HepG2 (cell line): ENCODE data around the gene ANKRD13D. TPM values are rescaled to one million over a fixed set of nuclear protein-coding genes. Genes with fewer than 3 reads are reported as not detected.
A peak's percentile ranks its signal among the peaks of the same experiment; 100 is the strongest.

ENCODE experiments used
- BRD4 ChIP-seq: sonication (generic); formaldehyde crosslinking; IDR thresholded peaks from 2 replicates; pipeline ENCODE4 v1.4.0; 2020; ENCODE audit warnings: missing genetic modification reagents
- FOXK1 ChIP-seq: sonication (generic); formaldehyde crosslinking; IDR thresholded peaks from 2 replicates; pipeline ENCODE4 v1.4.0; 2020; ENCODE audit warnings: low read depth, missing genetic modification reagents, borderline replicate concordance
- GATA4 ChIP-seq: sonication (generic); IDR thresholded peaks from 2 replicates; pipeline ENCODE4 v1.6.1; 2016; ENCODE audit warnings: antibody characterized with exemption, low read depth, borderline replicate concordance
- HMG20A ChIP-seq: IDR thresholded peaks from 2 replicates; pipeline ENCODE4 v1.6.1; 2016; ENCODE audit warnings: borderline replicate concordance
- HMGXB4 ChIP-seq, 2 experiments: sonication (generic) in 1 of 2; formaldehyde crosslinking in 1 of 2; IDR thresholded peaks; 2 replicates each; pipeline versions ENCODE4 v1.4.0 to v1.6.1; 2018 to 2020; ENCODE audit warnings: missing genetic modification reagents in 2 of 2, borderline replicate concordance in 1 of 2, low read depth in 1 of 2, mild to moderate bottlenecking in 1 of 2, missing biosample characterization in 1 of 2
- HNF4A ChIP-seq: sonication (generic); formaldehyde crosslinking; IDR thresholded peaks from 2 replicates; pipeline ENCODE4 v1.4.0; 2020; ENCODE audit warnings: missing genetic modification reagents
- HNRNPK ChIP-seq: fragments of 200-400 bp; formaldehyde crosslinking; IDR thresholded peaks from 2 replicates; pipeline ENCODE4 v1.6.1; 2018; ENCODE audit warnings: low read length, low read depth, moderate library complexity, mild to moderate bottlenecking; ENCODE audit not compliant: poor library complexity, severe bottlenecking
- ISX ChIP-seq: sonication (generic); formaldehyde crosslinking; conservative IDR thresholded peaks from 2 replicates; pipeline ENCODE4 v1.5.0; 2020; ENCODE audit warnings: missing genetic modification reagents
- KLF12 ChIP-seq: sonication (generic); formaldehyde crosslinking; IDR thresholded peaks from 2 replicates; pipeline ENCODE4 v1.4.0; 2020; ENCODE audit warnings: missing genetic modification reagents, borderline replicate concordance
- MYPOP ChIP-seq: sonication (generic); formaldehyde crosslinking; IDR thresholded peaks from 2 replicates; pipeline ENCODE4 v1.8.1; 2023; ENCODE audit warnings: mild to moderate bottlenecking, moderate library complexity, missing genetic modification reagents
- NCOA5 ChIP-seq: sonication (generic); formaldehyde crosslinking; IDR thresholded peaks from 2 replicates; pipeline ENCODE4 v1.4.0; 2020; ENCODE audit warnings: missing genetic modification reagents
- NCOR1 ChIP-seq: fragments of 200-600 bp; sonication (generic); IDR thresholded peaks from 2 replicates; pipeline ENCODE4 v1.7.0; 2017; ENCODE audit warnings: antibody characterized with exemption, low read length, borderline replicate concordance
- NFKB2 ChIP-seq: sonication (generic); formaldehyde crosslinking; IDR thresholded peaks from 2 replicates; pipeline ENCODE4 v1.4.0; 2020; ENCODE audit warnings: missing genetic modification reagents, borderline replicate concordance
- PRMT3 ChIP-seq: sonication (generic); formaldehyde crosslinking; IDR thresholded peaks from 2 replicates; pipeline ENCODE4 v1.8.1; 2022; ENCODE audit warnings: low read depth, mild to moderate bottlenecking, moderate library complexity, missing genetic modification reagents, borderline replicate concordance
- SAP130 ChIP-seq: IDR thresholded peaks from 2 replicates; pipeline ENCODE4 v1.6.1; 2016; ENCODE audit warnings: low read depth
- SP5 ChIP-seq: IDR thresholded peaks from 2 replicates; pipeline ENCODE4 v1.6.1; 2016; ENCODE audit warnings: low read depth, borderline replicate concordance
- TAF15 ChIP-seq: fragments of 200-400 bp; formaldehyde crosslinking; IDR thresholded peaks from one replicate; pipeline ENCODE4 v1.6.1; 2018; ENCODE audit warnings: mild to moderate bottlenecking, low read depth, low read length; ENCODE audit not compliant: poor library complexity, severe bottlenecking
- ZNF430 ChIP-seq: sonication (generic); formaldehyde crosslinking; IDR thresholded peaks from 2 replicates; pipeline ENCODE4 v1.9.0; 2021; ENCODE audit warnings: mild to moderate bottlenecking, missing genetic modification reagents
- ZNF570 ChIP-seq: sonication (generic); formaldehyde crosslinking; IDR thresholded peaks from 2 replicates; pipeline ENCODE4 v1.4.0; 2020; ENCODE audit warnings: mild to moderate bottlenecking, missing genetic modification reagents, borderline replicate concordance
- ZNF614 ChIP-seq: IDR thresholded peaks from 2 replicates; pipeline ENCODE4 v1.6.1; 2018; ENCODE audit warnings: missing biosample characterization, missing genetic modification reagents, inconsistent platforms, borderline replicate concordance
- ZNF615 ChIP-seq: sonication (generic); formaldehyde crosslinking; IDR thresholded peaks from 2 replicates; pipeline ENCODE4 v1.5.0; 2020; ENCODE audit warnings: mild to moderate bottlenecking, missing genetic modification reagents, borderline replicate concordance
- ZNF737 ChIP-seq: sonication (generic); formaldehyde crosslinking; IDR thresholded peaks from 2 replicates; pipeline ENCODE4 v1.5.0; 2020; ENCODE audit warnings: missing genetic modification reagents, mild to moderate bottlenecking, borderline replicate concordance
- ZNF788 ChIP-seq: sonication (generic); formaldehyde crosslinking; IDR thresholded peaks from 2 replicates; pipeline ENCODE4 v1.5.0; 2020; ENCODE audit warnings: mild to moderate bottlenecking, missing genetic modification reagents, borderline replicate concordance
- polyA plus RNA-seq, 8 experiments: library from polyadenylated mRNA; depleted of rRNA in 3 of 8; stranded (reverse) in 7 of 8; unstranded in 1 of 8; fragments of >200 nt; fragmentation: Illumina TruSeq in 4 of 8; extraction: Trizol in 4 of 8; gene quantifications; 2 replicates each; pipeline versions ENCODE4 v1.2.1 to v1.2.3, GENCODE V29; 2011 to 2016; ENCODE audit warnings: low read depth in 4 of 8, missing spikeins in 1 of 8, mixed read lengths in 1 of 8; ENCODE audit not compliant: insufficient read depth in 1 of 8
- total RNA-seq, 5 experiments: library from RNA; depleted of rRNA; stranded (reverse); fragments of >200 nt; fragmentation: Illumina TruSeq; extraction: Trizol; gene quantifications; 2 replicates each; pipeline ENCODE4 v1.2.3, GENCODE V29; 2016; ENCODE audit warnings: low read depth in 1 of 5
- TF ChIP-seq, protein P1 (sequence below): sonication (generic); formaldehyde crosslinking; IDR thresholded peaks from 2 replicates; pipeline ENCODE4 v1.8.0; 2022; ENCODE audit warnings: missing genetic modification reagents, mild to moderate bottlenecking, moderate library complexity, borderline replicate concordance

ANKRD13D gene
- total and polyA plus RNA-seq, 2 of the 13 experiments (the other 11 are each of a cell fraction or from before 2014, with no cell fraction given) = 18.6 to 27.3 TPM

DNA sequence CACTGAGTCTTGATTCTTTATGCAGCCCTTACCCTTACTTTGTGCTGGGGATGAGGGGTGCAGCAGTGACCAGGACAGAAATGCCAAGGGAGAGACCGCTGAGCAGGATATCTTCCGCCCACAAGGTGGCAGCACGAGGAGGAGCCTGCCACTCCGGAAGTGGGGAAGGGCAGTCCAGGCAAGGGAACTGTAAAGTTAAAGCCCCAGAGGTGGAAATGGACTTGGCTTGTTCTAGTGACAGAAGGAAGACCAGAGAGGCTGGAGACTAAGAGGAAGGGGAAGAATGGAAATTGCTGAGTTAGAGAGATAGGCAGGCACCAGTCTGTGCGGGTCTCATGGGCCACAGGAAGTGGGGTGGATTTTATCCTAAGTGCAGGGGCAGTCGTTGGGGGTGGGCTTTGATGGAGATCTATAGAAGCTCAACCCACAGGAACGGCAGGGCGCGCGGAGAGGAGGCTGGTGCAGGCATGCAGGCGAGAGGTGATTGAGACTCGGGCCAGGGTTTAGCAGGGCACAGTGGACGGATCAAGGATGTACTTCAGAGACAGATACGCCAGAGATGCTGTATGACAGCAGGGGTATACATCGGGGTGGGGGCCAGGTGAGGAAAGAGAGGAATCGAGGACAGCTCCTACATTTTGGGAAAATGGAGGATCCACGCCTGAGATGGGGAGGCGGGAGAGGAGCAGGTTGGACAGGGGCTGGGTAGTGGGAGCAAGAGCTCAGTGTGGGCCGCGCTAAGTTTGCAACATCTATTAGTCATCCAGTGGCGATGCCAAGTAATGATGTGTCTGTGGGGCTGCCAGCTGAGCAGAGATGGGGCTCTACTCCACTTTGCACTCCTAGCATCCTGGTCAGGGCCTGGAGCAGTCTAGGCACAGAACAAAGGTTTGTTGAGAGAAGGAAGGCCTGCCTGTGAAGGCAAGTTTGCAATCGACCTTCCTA is 26.1 kb upstream of the ANKRD13D start (continued):
- no peak for TF ChIP-seq MYPOP (CRISPR knock-in tag)
- TF ChIP-seq HNRNPK = no peak
- no peak for TF ChIP-seq BRD4 (CRISPR knock-in tag)
- TF ChIP-seq TAF15 = no peak
- TF ChIP-seq HMGXB4 (CRISPR knock-in tag; IDR thresholded peaks at IDR 0.05; ENCODE audit: borderline replicate concordance in 1 of 2, low read depth in 1 of 2) = peak in 1 of 2 experiments; percentile 73; a peak in 2 of 4 replicates
- TF ChIP-seq FOXK1 (CRISPR knock-in tag) = peak; percentile 27; the same call in 1 of the 2 replicates
- TF ChIP-seq, protein P1, sequence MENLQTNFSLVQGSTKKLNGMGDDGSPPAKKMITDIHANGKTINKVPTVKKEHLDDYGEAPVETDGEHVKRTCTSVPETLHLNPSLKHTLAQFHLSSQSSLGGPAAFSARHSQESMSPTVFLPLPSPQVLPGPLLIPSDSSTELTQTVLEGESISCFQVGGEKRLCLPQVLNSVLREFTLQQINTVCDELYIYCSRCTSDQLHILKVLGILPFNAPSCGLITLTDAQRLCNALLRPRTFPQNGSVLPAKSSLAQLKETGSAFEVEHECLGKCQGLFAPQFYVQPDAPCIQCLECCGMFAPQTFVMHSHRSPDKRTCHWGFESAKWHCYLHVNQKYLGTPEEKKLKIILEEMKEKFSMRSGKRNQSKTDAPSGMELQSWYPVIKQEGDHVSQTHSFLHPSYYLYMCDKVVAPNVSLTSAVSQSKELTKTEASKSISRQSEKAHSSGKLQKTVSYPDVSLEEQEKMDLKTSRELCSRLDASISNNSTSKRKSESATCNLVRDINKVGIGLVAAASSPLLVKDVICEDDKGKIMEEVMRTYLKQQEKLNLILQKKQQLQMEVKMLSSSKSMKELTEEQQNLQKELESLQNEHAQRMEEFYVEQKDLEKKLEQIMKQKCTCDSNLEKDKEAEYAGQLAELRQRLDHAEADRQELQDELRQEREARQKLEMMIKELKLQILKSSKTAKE (CRISPR knock-in tag) = no peak
- no peak for TF ChIP-seq GATA4
- no peak for TF ChIP-seq NCOR1
- TF ChIP-seq NFKB2 = no peak
- TF ChIP-seq ZNF615 (CRISPR knock-in tag) = no peak
- TF ChIP-seq ZNF430 = no peak
- TF ChIP-seq ZNF570 (CRISPR knock-in tag) = no peak
- TF ChIP-seq ISX = no peak
- TF ChIP-seq ZNF737 (CRISPR knock-in tag) = no peak
- TF ChIP-seq ZNF614 (CRISPR knock-in tag) = peak; percentile 45; the same call in 1 of the 2 replicates
- peak; percentile 77 for TF ChIP-seq SAP130 (CRISPR knock-in tag)
- no peak for TF ChIP-seq NCOA5 (CRISPR knock-in tag)
- TF ChIP-seq HNF4A (CRISPR knock-in tag) = no peak
- TF ChIP-seq PRMT3 (CRISPR knock-in tag) = no peak
- no peak for TF ChIP-seq ZNF788
- TF ChIP-seq HMG20A (CRISPR knock-in tag) = no peak
- TF ChIP-seq KLF12 (CRISPR knock-in tag) = no peak
- TF ChIP-seq SP5 (CRISPR knock-in tag) = no peak; the same call in 1 of the 2 replicates
